ENCODE data around the gene LLGL2. TPM values are rescaled to one million over a fixed set of nuclear protein-coding genes. Genes with fewer than 3 reads are reported as not detected.

Gene LLGL2
- total RNA-seq, 4 donors from 2014 or later, result 35.6 to 73.5 (median 53.8) TPM

- Histone ChIP-seq H3K27ac (peak overlapping the region in 2 of 3 donors; percentile 70 to 87), H3K4me1 (peaks cover 39 to 43% of the 10 kb centered on the region in 2 donors), H3K27me3 (no peaks in the 10 kb centered on the region), H3K36me3 (peaks cover 11 to 12% of the 10 kb centered on the region in 2 donors), H3K9me3 (no peaks in the 10 kb centered on the region), H3K4me3 (replicated peaks in 1 of 3) (no peak overlapping the region)
- intact Hi-C loops (cut with DNase I), result no loop called here
- 82 to 90% methylated on average over 4 of the region's 4 CpGs for WGBS, 2 donors
- TF ChIP-seq CTCF (IDR thresholded peaks at IDR 0.05) (no peak), POLR2A (IDR thresholded peaks at IDR 0.05) (no peak)
- DNase-seq, result no peak
Observed at GRCh38 chr17:75511270-75511609, 14.3 kb upstream of the LLGL2 start.

GRCh38 chr17:75511610-75512575 is 13.6 kb upstream of the LLGL2 start:
- DNase-seq, result peak; percentile 76 to 78
- Histone ChIP-seq H3K4me3 (replicated peaks in 1 of 3) (peak overlapping the region in 1 of 3 donors; percentile 14), H3K4me1 (peaks cover 39 to 43% of the 10 kb centered on the region in 2 donors), H3K36me3 (peaks cover 6 to 10% of the 10 kb centered on the region in 2 donors), H3K27me3 (no peaks in the 10 kb centered on the region), H3K9me3 (no peaks in the 10 kb centered on the region), H3K27ac (peak overlapping the region; percentile 16 to 87 (median 70))
- 59 to 69% methylated on average over 9 to 11 of the region's 13 CpGs for WGBS, 2 donors
- intact Hi-C loops (cut with DNase I), result no loop called here
- TF ChIP-seq POLR2A (IDR thresholded peaks at IDR 0.05), result no peak
- no peak for TF ChIP-seq CTCF (IDR thresholded peaks at IDR 0.05)

GRCh38 chr17:75512926-75513640 is 12.4 kb upstream of the LLGL2 start:
- Histone ChIP-seq H3K9me3 (no peaks in the 10 kb centered on the region), H3K36me3 (peaks cover 0 to 4% of the 10 kb centered on the region in 2 donors), H3K27ac (peak overlapping the region in 2 of 3 donors; percentile 85 to 87), H3K4me1 (peaks cover 46 to 53% of the 10 kb centered on the region in 2 donors), H3K4me3 (replicated peaks in 1 of 3) (peak overlapping the region in 1 of 3 donors; percentile 98), H3K27me3 (no peaks in the 10 kb centered on the region)
- intact Hi-C loops (cut with DNase I), result no loop called here
- TF ChIP-seq POLR2A (IDR thresholded peaks at IDR 0.05) (no peak), CTCF (IDR thresholded peaks at IDR 0.05) (no peak)
- no peak for DNase-seq
- WGBS, 2 donors, result 73 to 77% methylated on average over 10 of the region's 10 CpGs

- 77 to 92% methylated on average over 7 to 15 of the region's 17 CpGs for WGBS, 2 donors
- no peaks in the 10 kb centered on the region for H3K27me3 ChIP-seq
- peaks cover 46 to 50% of the 10 kb centered on the region in 2 donors for H3K4me1 ChIP-seq
- intact Hi-C loops (cut with DNase I), result no loop called here
- no peak for DNase-seq
- TF ChIP-seq POLR2A (IDR thresholded peaks at IDR 0.05) (no peak), CTCF (IDR thresholded peaks at IDR 0.05) (no peak)
- peak overlapping the region; percentile 40 to 87 (median 85) for H3K27ac ChIP-seq
- no peaks in the 10 kb centered on the region for H3K9me3 ChIP-seq
- peaks cover 0 to 4% of the 10 kb centered on the region in 2 donors for H3K36me3 ChIP-seq
- H3K4me3 ChIP-seq (replicated peaks in 1 of 3), result peak overlapping the region in 1 of 3 donors; percentile 98
Observed at GRCh38 chr17:75513641-75514000, 11.9 kb upstream of the LLGL2 start.

Data from thyroid gland (tissue), 4 donors.